Stromal cell of bone marrow (primary cell): ENCODE results near the gene MTA3.

ENCODE experiments used
- DNase-seq: peaks from one replicate; pipeline ENCODE4 v3.0.0-alpha.2; 2012; ENCODE audit warnings: low read depth

MTA3 gene

GRCh38 chr2:42733852-42734251 is 165.4 kb downstream of the MTA3 start:
- no peak for DNase-seq

DNA sequence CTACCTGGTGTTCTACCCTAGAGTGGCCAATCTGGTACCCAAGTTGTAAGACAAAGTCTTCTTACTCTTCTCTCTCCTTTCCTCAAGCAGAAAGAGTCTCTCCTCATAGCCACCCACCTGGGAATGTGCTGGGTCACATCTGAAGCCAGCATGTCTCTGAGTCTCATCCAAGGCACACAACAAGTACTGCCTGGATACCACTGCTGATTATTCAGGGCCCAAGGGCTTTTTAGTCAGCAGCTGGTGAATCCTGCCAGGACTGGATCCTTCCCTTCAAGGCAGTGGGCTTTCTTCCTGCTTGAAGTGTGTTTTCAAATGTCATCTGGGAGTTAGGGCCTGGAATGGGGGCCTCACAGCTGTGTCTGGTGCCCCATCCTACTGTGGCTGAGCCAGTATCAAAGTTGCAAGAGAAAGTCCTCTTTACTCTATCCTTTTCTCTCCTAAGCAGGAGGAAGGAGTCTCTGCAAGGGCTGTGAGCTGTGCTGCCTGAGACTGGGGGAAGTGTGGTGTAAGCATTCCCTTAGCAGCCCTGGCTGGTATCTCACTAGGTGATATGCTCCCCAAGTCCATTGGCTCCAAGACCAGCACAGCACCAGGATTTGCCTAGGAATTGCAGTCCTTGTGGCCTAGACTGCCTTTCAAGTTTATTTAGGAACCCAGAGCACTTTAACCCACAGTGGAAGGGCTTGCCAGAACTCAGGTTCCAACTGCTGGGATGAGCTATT is 168.3 kb downstream of the MTA3 start:
- no peak for DNase-seq

DNA sequence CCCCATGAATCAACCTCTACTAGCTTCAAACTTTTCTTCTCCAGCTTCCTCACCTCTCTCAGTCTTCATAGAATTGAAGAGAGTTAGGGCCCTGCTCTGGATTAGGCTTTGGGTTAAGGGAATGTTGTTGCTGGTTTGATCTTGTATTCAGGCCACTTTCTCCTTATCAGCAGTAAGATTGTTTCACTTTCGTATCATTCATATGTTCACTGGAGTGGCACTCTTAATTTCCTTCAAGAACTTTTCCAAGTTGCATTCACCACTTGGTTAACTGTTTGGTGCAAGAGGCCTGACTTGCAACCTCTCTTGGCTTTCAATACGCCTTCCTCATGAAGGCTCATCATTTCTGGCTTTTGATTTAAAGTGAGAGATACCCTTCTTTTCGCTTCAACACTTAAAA is 172.7 kb downstream of the MTA3 start:
- DNase-seq = no peak

GRCh38 chr2:42742740-42743658 is 174.6 kb downstream of the MTA3 start:
- DNase-seq = no peak

DNA sequence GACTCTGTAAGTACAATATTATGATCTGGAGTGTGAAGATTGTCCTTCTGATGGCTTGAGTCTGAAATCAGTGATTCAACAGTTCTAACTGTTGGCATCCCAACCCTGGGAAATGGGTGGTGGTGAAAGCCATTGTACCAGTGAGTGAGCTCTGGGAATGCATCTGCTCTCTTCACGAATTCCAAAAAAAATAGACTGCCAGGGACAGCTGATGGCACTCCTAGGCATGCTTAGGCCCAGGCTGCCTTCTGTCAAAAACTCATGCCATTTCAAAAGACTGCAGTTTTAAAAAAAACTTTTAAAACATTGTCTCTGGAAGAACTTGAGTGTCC is 175.2 kb downstream of the MTA3 start:
- DNase-seq = no peak

DNA sequence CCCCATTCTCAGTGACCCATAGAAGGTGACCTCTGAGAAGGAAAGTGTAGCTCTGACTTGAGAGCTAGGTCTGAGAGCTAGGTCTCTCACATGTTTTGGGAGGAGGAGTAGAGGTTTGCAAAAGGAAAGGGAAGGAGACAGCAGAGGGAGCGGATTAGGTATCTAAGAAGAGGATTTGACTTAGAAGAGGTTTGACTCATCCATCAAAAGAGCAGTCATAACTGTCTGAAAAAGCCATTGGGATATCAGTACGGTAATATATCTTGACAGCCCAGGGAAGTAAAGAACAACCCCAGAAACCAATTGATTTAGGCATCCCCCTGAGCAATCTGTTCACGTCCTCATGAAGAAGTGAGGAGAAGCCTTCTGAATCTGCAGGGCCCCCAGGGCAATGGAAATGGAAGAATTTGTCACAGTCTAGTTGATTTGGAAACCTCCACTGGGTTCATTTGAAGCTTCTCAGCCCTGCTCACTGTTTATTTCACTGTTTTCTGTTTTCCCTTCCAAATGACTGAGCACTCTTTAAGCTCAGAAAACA is 176.2 kb downstream of the MTA3 start:
- DNase-seq = no peak

DNA sequence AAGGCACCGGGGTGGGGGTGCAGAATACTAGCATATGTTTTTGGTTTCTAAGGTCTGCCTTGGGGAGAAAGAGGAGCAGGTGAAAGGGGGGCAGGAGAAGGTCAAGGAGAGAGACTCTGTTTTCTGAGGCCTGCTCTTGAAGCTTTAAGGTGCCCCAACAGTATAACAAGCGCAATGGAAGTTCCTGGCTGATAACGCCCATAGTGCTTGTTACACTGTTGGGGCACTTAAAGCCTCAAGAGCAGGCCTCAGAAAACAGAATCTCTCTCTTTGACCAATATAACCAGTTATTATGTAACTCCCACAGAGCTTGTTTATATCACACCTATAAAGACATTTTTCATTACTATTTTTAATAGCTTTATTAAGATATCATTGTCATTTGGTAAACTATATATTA is 179.0 kb downstream of the MTA3 start:
- no peak for DNase-seq

GRCh38 chr2:42748840-42749239 is 180.4 kb downstream of the MTA3 start:
- DNase-seq = no peak

DNA sequence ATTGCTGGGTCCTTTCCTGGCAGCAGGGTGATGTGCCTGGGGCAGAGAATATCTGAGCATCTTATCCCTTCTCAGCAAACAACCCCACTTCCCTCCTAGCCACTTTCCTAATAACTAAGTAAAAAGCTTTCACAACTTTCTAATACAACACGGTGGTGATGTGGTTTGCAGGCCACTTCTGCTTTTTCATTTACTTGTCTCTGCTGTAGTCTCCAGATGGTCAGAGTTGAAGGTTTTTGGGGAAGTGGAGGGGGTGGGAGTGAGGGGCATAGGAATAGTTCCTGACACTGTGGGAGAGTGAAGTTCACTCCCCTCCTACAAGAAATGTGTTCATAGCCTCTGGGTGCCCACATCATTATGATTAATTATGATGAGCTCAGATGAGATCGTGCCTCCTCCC is 183.9 kb downstream of the MTA3 start:
- no peak for DNase-seq

DNA sequence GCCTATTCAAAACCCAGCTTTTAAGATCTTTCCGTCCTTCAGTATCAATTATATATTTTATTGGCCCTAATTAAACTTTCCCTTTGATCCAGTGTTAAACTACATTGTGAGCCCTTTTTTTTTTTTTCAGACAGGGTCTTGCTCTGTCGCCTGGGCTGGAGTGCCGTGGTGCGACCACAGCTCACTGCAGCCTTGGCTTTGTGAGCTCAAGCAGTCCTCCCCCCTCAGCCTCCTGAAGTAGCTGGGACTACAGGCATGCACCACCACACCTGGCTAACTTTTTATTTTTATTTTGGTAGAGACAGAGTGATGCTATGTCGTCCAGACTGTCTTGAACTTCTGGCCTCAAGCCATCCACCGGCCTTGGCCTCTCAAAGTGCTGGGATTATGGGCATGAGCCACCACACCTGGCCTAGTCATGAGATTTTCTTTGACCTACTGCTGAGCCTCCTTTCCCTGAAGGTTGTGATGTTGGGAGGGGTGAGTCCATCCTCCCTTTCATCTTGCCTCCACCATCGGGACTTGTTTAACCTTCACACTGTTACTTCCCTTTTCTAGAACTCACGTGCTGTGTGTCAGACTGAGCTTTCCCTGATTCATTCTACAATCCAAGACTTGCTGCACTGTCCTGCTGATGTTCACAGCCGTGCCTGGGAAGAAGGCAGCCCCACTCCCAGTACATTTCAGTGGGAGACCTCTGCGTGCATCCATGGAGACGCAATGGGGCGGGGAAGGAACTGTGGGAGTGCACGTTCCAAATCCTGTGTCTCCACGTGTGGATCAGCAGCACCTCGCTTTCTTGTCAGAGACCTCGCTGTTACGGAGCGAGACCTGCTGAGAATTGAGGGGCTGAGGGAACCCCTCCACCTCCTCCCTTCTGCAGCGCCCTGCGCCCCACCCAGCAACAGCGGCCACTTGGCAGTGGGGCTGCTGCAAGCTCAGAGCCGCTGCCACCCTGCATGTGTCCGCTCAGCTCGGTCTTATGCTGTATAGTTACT is 184.7 kb downstream of the MTA3 start:
- no peak for DNase-seq

DNA sequence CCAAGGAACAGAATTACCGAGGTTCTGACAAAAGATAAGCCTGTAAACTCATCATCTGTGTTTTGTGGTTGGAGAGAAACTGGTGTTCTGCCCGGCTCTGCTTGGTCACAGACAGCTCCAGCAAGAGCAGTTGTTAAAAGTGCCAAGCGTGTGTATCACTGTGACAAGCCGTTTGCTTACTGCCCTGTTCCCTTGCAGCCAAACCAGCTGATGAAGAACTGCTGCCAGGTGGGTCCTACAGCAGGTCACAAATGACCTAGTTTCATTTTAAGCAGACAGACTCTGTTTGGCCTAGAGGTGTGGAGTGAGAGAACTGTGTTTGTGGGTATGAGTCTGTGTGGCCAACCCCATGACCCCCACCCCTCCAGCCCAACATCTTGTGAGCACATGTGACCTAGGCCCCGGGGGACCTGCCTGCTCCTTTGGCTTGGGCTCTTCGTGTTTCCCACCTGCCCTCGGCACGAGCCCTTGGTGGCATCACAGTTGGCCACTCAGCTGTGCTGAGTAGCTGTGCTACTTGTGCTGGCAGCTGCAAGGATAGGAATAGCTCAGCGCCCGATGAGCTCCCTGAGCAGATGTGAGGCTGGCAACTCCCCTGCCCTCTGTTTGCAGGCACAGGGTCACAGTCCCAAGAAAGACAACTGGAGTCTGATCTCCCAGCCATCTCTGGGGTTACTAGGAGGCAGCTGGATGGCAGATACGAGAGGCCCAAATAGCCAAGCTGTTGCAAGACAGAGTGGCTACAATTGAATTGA is 185.8 kb downstream of the MTA3 start:
- DNase-seq = no peak

DNA sequence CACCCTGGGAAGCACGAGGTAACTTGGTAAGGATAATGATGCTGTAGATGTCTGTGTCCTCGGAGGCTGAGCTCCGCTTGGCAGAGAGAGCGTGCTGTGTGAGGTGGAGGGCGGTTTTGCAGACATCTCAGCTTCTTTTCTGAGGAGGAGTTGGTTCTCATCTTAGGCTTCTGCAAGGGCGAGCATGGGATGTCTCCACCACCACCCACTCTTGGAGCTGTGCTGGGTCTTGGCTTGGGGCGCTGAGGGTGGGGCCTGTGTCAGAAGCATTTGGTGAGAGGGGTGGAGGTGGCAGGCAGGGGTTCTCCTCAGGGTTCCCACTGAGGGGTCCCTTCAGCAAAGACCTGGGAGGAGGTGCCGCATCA is 186.3 kb downstream of the MTA3 start:
- DNase-seq = no peak

- peak; percentile 33 for DNase-seq
These were observed 186.9 kb downstream of the MTA3 start for GRCh38 chr2:42755191-42755880.

GRCh38 chr2:42756150-42756775 is 187.8 kb downstream of the MTA3 start:
- no peak for DNase-seq

DNA sequence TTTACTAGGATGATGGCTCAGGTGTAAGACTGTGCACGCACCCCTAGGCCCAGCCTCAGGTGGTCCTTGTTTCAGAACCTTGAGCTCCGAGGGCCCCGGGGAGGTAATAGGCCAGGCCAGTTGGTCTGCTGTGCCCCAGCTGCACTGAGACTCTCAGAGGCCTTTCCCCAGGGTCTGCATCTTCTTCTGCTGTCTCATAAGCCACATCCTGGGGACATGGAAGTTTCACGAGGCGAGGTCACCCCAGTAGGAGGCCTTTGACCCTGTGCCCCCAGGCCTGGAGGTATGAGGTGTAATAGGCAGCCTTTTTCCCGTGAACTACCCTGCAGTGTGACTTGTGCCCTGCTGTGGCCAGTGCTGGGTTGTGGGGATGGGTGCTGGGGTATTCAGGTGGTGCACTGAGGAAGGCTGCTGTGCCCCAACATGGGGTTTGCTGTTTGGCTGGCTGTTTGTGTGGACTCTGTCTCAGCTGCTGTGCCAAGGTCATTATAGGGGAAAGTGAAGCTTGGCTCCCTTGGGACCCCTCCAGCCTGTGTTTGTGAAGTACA is 188.6 kb downstream of the MTA3 start:
- no peak for DNase-seq

- no peak for DNase-seq
These were observed 189.7 kb downstream of the MTA3 start for GRCh38 chr2:42757981-42758740.

GRCh38 chr2:42758751-42759150 is 190.3 kb downstream of the MTA3 start:
- no peak for DNase-seq

DNA sequence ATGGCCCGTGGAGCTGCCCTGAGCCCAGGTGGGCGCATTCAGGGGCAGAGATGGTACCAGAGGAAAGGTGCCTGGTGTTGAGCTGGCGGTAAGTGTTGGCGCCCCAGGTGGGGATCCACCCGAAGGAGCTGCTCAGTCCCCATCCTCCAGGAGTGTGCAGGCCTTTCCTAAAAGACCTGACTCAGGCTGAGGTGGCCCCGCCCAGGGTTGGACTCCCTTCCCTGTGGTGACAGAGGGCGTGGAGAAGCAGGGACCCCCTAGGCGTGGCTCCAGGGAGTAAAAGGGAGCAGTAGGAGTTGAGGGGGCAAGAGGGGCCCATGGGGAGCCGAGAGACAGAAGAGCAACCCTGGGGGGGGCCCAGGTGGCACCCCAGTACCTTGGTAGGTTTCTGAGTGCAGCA is 193.1 kb downstream of the MTA3 start:
- no peak for DNase-seq

GRCh38 chr2:42762155-42762554 is 193.7 kb downstream of the MTA3 start:
- no peak for DNase-seq
